Fibroblast of lung (primary cell): ENCODE results near the gene GTF2A1. TPM values are rescaled to one million over a fixed set of nuclear protein-coding genes. Genes with fewer than 3 reads are reported as not detected.

Source experiments
- DNase-seq, 2 donors: peaks; one replicate each; pipeline versions ENCODE4 v3.0.0 to v3.0.0-alpha.2; 2010; ENCODE audit warnings: low read depth in 2 of 2
- H2AFZ ChIP-seq: 2 replicates; pipeline ENCODE4 v1.5.1; 2012; ENCODE audit warnings: low read length, control low read depth, inconsistent platforms
- H3K27ac ChIP-seq: 2 replicates; pipeline ENCODE4 v1.5.1; 2011; ENCODE audit warnings: low read length, control low read depth; ENCODE audit not compliant: insufficient read depth
- H3K27me3 ChIP-seq: 2 replicates; pipeline ENCODE4 v1.5.1; 2011; ENCODE audit warnings: mild to moderate bottlenecking, low read length; ENCODE audit not compliant: control insufficient read depth, insufficient read depth
- H3K36me3 ChIP-seq: 2 replicates; pipeline ENCODE4 v1.5.1; 2011; ENCODE audit warnings: low read length; ENCODE audit not compliant: control insufficient read depth, insufficient read depth
- H3K4me1 ChIP-seq: 2 replicates; pipeline ENCODE4 v1.5.1; 2011; ENCODE audit warnings: low read length; ENCODE audit not compliant: control insufficient read depth, insufficient read depth; ENCODE audit errors: extremely low read depth
- H3K4me2 ChIP-seq: 2 replicates; pipeline ENCODE4 v1.5.1; 2011; ENCODE audit warnings: low read length, control low read depth; ENCODE audit not compliant: insufficient read depth; ENCODE audit errors: extremely low read depth
- H3K4me3 ChIP-seq, 4 experiments: fragments of 200-600 bp in 1 of 4; sonication (generic) in 1 of 4; replicated peaks in 1 of 4; 2 replicates each; pipeline ENCODE4 v1.5.1; 2011 to 2016; ENCODE audit warnings: low read length in 4 of 4, low read depth in 3 of 4, mild to moderate bottlenecking in 3 of 4, control low read depth in 2 of 4, inconsistent platforms in 1 of 4, mixed read lengths in 1 of 4; ENCODE audit not compliant: insufficient read depth in 1 of 4; ENCODE audit errors: control extremely low read depth in 1 of 4
- H3K79me2 ChIP-seq: 2 replicates; pipeline ENCODE4 v1.5.1; 2012; ENCODE audit warnings: mild to moderate bottlenecking, low read length, inconsistent platforms; ENCODE audit not compliant: control insufficient read depth, insufficient read depth
- H3K9ac ChIP-seq: 2 replicates; pipeline ENCODE4 v1.5.1; 2011; ENCODE audit warnings: mild to moderate bottlenecking, low read length, control low read depth; ENCODE audit not compliant: insufficient read depth
- H3K9me3 ChIP-seq: 2 replicates; pipeline ENCODE4 v1.5.1; 2012; ENCODE audit warnings: low read depth, low read length; ENCODE audit not compliant: control insufficient read depth, insufficient read depth
- H4K20me1 ChIP-seq: 2 replicates; pipeline ENCODE4 v1.5.1; 2011; ENCODE audit warnings: low read length; ENCODE audit not compliant: control insufficient read depth, insufficient read depth; ENCODE audit errors: extremely low read depth
- CTCF ChIP-seq, 2 donors: IDR thresholded peaks in 1 of 2; conservative IDR thresholded peaks in 1 of 2; 1 replicate in 1 of 2; 2 replicates in 1 of 2; pipeline ENCODE4 v1.5.1; 2011 to 2012; ENCODE audit warnings: low read length in 2 of 2, control low read depth in 1 of 2, inconsistent platforms in 1 of 2, low read depth in 1 of 2, mild to moderate bottlenecking in 1 of 2
- EZH2 ChIP-seq: IDR thresholded peaks from 2 replicates; pipeline ENCODE4 v1.5.1; 2012; ENCODE audit warnings: low read length, control low read depth, mild to moderate bottlenecking; ENCODE audit errors: missing control alignments
- polyA plus RNA-seq, 2 donors: library from polyadenylated mRNA; depleted of rRNA in 1 of 2; stranded (reverse) in 1 of 2; unstranded in 1 of 2; fragments of >200 nt; gene quantifications; 2 replicates each; pipeline ENCODE4 v1.2.1, GENCODE V29; 2011 to 2012; ENCODE audit warnings: missing spikeins in 1 of 2
- total RNA-seq: library from RNA; depleted of rRNA; stranded (reverse); fragments of >200 nt; gene quantifications from 2 replicates; pipeline ENCODE4 v1.2.1, GENCODE V29; 2014

Gene GTF2A1
- total and polyA plus RNA-seq, 2 donors (not counting 1 experiment from before 2014, with no cell fraction given): 23.2 to 32.7 TPM

GRCh38 chr14:81263777-81264410 lies 43.1 kb upstream of the GTF2A1 start:
- H3K4me1 ChIP-seq: no peaks in the 10 kb centered on the region
- DNase-seq: no peak
- no peak overlapping the region for H2AFZ ChIP-seq
- no peaks in the 10 kb centered on the region for H3K9me3 ChIP-seq
- no peaks in the 10 kb centered on the region for H3K27me3 ChIP-seq
- no peak overlapping the region for H3K27ac ChIP-seq
- H3K79me2 ChIP-seq: no peaks in the 10 kb centered on the region
- H3K9ac ChIP-seq: no peak overlapping the region
- H3K4me3 ChIP-seq: no peak overlapping the region
- H3K36me3 ChIP-seq: no peaks in the 10 kb centered on the region
- H3K4me2 ChIP-seq: no peak overlapping the region
- TF ChIP-seq EZH2 (no peak), CTCF (conservative IDR thresholded peaks at IDR 0.05 in 1 of 2, IDR thresholded peaks at IDR 0.05 in 1 of 2; ENCODE audit: low read depth in 1 of 2, low read length in 2 of 2) (no peak)
- no peaks in the 10 kb centered on the region for H4K20me1 ChIP-seq

GRCh38 chr14:81261176-81261575 lies 40.4 kb upstream of the GTF2A1 start:
- Histone ChIP-seq H3K4me3 (no peak overlapping the region), H3K27ac (no peak overlapping the region), H2AFZ (no peak overlapping the region), H3K9ac (no peak overlapping the region), H3K36me3 (no peaks in the 10 kb centered on the region), H3K4me2 (no peak overlapping the region), H3K4me1 (no peaks in the 10 kb centered on the region), H3K79me2 (no peaks in the 10 kb centered on the region), H3K27me3 (no peaks in the 10 kb centered on the region), H3K9me3 (no peaks in the 10 kb centered on the region), H4K20me1 (no peaks in the 10 kb centered on the region)
- TF ChIP-seq EZH2 (no peak), CTCF (conservative IDR thresholded peaks at IDR 0.05 in 1 of 2, IDR thresholded peaks at IDR 0.05 in 1 of 2; ENCODE audit: low read depth in 1 of 2, low read length in 2 of 2) (no peak)
- peak in 1 of 2 donors; percentile 16 for DNase-seq

GRCh38 chr14:81260732-81261131 lies 40.0 kb upstream of the GTF2A1 start:
- TF ChIP-seq CTCF (conservative IDR thresholded peaks at IDR 0.05 in 1 of 2, IDR thresholded peaks at IDR 0.05 in 1 of 2; ENCODE audit: low read depth in 1 of 2, low read length in 2 of 2) (no peak), EZH2 (no peak)
- no peaks in the 10 kb centered on the region for H3K4me1 ChIP-seq
- no peaks in the 10 kb centered on the region for H3K36me3 ChIP-seq
- no peak overlapping the region for H3K9ac ChIP-seq
- no peaks in the 10 kb centered on the region for H4K20me1 ChIP-seq
- no peak overlapping the region for H3K4me2 ChIP-seq
- no peak overlapping the region for H3K4me3 ChIP-seq
- peak in 1 of 2 donors; percentile 27 for DNase-seq
- no peaks in the 10 kb centered on the region for H3K9me3 ChIP-seq
- no peaks in the 10 kb centered on the region for H3K79me2 ChIP-seq
- H2AFZ ChIP-seq: no peak overlapping the region
- no peak overlapping the region for H3K27ac ChIP-seq
- H3K27me3 ChIP-seq: no peaks in the 10 kb centered on the region
